ENCODE measurements around the gene OSBPL7. TPM values are rescaled to one million over a fixed set of nuclear protein-coding genes. Genes with fewer than 3 reads are reported as not detected.

The OSBPL7 gene
- total RNA-seq, 1 donor from 2014 or later: 30.0 TPM

GRCh38 chr17:47834756-47835155 is 13.2 kb upstream of the OSBPL7 start:
- H3K9me3 Mint-ChIP-seq (ENCODE audit: unreplicated experiment): peaks cover 8% of the 10 kb centered on the region
- no peak overlapping the region for H3K27ac Mint-ChIP-seq (ENCODE audit: unreplicated experiment)
- no peak for DNase-seq
- peaks cover 13% of the 10 kb centered on the region for H3K27me3 Mint-ChIP-seq (ENCODE audit: unreplicated experiment)
- peaks cover 9% of the 10 kb centered on the region for H3K4me1 Mint-ChIP-seq (ENCODE audit: low read depth, unreplicated experiment)
- H3K36me3 Mint-ChIP-seq (ENCODE audit: unreplicated experiment): no peaks in the 10 kb centered on the region
- TF ChIP-seq CTCF (IDR thresholded peaks at IDR 0.05; ENCODE audit: partially characterized antibody, unreplicated experiment): no peak
- H3K4me3 Mint-ChIP-seq (ENCODE audit: unreplicated experiment): no peak overlapping the region

- no peak for DNase-seq
- Mint-ChIP-seq H3K36me3 (ENCODE audit: unreplicated experiment) (no peaks in the 10 kb centered on the region), H3K4me1 (ENCODE audit: low read depth, unreplicated experiment) (peaks cover 9% of the 10 kb centered on the region), H3K27me3 (ENCODE audit: unreplicated experiment) (peaks cover 11% of the 10 kb centered on the region), H3K27ac (ENCODE audit: unreplicated experiment) (peak overlapping the region; percentile 49), H3K4me3 (ENCODE audit: unreplicated experiment) (peak overlapping the region; percentile 97), H3K9me3 (ENCODE audit: unreplicated experiment) (peaks cover 8% of the 10 kb centered on the region)
- TF ChIP-seq CTCF (IDR thresholded peaks at IDR 0.05; ENCODE audit: partially characterized antibody, unreplicated experiment): no peak
These were observed 10.3 kb upstream of the OSBPL7 start for GRCh38 chr17:47831934-47832327.

DNA sequence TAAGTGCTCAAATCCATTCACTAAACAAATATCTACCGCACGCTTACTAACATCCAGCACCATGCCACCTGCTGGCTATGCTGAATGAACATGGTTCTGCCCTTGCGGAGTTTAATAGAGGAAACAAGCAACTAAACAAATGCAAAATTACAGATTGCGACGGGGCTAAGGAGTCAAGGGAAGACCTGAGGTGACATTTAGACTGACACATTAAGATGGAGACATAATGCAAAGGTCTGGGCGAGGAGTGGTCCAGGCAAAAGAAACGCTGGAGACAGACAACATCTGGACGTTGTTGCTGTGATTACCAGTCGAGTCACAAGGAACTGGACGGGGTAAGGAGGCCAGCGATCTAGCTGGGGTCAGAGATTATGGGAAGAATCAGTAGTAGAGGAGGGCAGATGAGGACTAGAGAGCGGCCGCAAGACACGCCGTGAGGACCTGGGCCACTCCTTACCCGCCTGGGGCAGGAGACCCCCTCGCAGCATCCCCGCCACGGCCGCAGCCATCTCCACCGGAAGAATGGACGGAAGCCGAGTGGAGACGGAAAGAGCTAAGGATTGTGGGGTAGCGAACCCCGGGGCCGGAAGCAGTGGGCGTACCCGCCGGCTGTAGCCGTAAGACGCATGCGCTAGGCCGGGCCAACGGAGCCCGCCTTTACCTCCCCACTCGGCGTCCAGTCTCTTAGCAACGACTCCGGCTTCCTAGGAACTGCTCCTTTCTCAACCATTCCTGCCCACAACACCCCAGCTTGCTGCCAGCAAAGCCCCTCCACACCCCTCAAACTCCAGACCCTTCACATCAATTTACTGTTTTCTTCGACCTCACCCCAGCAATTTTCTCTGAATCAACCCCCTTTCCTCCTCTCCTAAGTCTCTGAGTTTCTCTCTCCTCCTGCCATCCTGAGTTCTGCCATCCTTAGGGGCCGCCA is 9.7 kb upstream of the OSBPL7 start, which contains the start of the genes LRRC46 and MRPL10:
Gene LRRC46, plus strand, starts transcription at position 668 of the 931 bp plus-strand sequence. CDS start 320 bp downstream, outside the sequence.
Gene MRPL10, minus strand, starts transcription at position 539 of the 931 bp plus-strand sequence. Its CDS starts 30 bp downstream, at position 509.
- no peak for TF ChIP-seq CTCF (IDR thresholded peaks at IDR 0.05; ENCODE audit: partially characterized antibody, unreplicated experiment)
- H3K27me3 Mint-ChIP-seq (ENCODE audit: unreplicated experiment): peaks cover 11% of the 10 kb centered on the region
- no peaks in the 10 kb centered on the region for H3K36me3 Mint-ChIP-seq (ENCODE audit: unreplicated experiment)
- H3K27ac Mint-ChIP-seq (ENCODE audit: unreplicated experiment): peak within 1 kb of the TSS; percentile 94
- peaks cover 9% of the 10 kb centered on the region for H3K4me1 Mint-ChIP-seq (ENCODE audit: low read depth, unreplicated experiment)
- H3K4me3 Mint-ChIP-seq (ENCODE audit: unreplicated experiment): peak within 1 kb of the TSS; percentile 97
- H3K9me3 Mint-ChIP-seq (ENCODE audit: unreplicated experiment): peaks cover 8% of the 10 kb centered on the region
- peak; percentile 95 for DNase-seq

DNA sequence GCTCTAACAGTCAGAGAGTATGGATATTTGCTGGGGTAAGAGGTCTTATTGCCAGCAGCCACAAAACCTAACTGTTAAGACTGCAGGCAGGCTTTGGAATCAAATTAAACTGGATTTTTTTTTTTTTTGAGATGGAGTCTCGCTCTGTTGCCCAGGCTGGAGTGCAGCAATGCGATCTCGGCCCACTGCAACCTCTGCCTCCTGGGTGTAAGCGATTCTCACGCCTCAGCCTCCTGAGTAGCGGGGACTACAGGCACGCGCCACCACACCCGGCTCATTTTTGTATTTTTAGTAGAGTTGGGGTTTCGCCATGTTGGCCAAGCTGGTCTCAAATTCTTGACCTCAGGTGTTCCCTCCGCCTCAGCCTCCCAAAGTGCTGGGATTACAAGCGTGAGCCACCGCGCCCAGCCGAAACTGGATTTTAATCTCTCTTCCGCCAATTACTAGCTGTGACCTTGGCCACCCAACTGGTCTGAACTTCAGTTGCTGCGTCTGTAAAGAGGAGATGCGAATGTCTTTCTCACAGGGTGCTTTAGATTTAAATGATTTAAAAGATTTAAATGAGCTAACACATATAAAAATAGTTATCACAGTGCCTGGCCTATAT is 8.9 kb upstream of the OSBPL7 start:
- H3K4me3 Mint-ChIP-seq (ENCODE audit: unreplicated experiment): peak overlapping the region; percentile 97
- H3K4me1 Mint-ChIP-seq (ENCODE audit: low read depth, unreplicated experiment): peaks cover 9% of the 10 kb centered on the region
- H3K36me3 Mint-ChIP-seq (ENCODE audit: unreplicated experiment): no peaks in the 10 kb centered on the region
- peaks cover 8% of the 10 kb centered on the region for H3K9me3 Mint-ChIP-seq (ENCODE audit: unreplicated experiment)
- TF ChIP-seq CTCF (IDR thresholded peaks at IDR 0.05; ENCODE audit: partially characterized antibody, unreplicated experiment): no peak
- H3K27ac Mint-ChIP-seq (ENCODE audit: unreplicated experiment): peak overlapping the region; percentile 94
- no peak for DNase-seq
- peaks cover 9% of the 10 kb centered on the region for H3K27me3 Mint-ChIP-seq (ENCODE audit: unreplicated experiment)
